HCT116 (cell line): ENCODE data around the gene C1QTNF9B. TPM values are rescaled to one million over a fixed set of nuclear protein-coding genes. Genes with fewer than 3 reads are reported as not detected.

ENCODE experiments used
- ATAC-seq: fragments of 200-7000 bp; cut with Tn5 transposase; 2 replicates; pipeline ENCODE4 v1.9.1; 2020; ENCODE audit warnings: mild to moderate bottlenecking, moderate library complexity
- BruUV-seq: library from RNA; stranded (reverse); fragments of 400-500 nt; replicated peaks from 2 replicates; lab custom pipeline; 2021; lab: Mats Ljungman, UMichigan
- CTCF ChIA-PET: fragments of 300-600 bp; sonication (Branson Sonifier 250); formaldehyde crosslinking; loops from one replicate; lab custom pipeline; 2021; ENCODE audit warnings: antibody characterized with exemption; lab: Charles Lee
- POLR2A ChIA-PET: fragments of 300-600, 350-600 bp; sonication (Branson Sonifier 250); formaldehyde crosslinking; loops from one replicate; lab custom pipeline; 2021; ENCODE audit warnings: antibody characterized with exemption; lab: Charles Lee
- RAD21 ChIA-PET, 2 experiments: fragments of 300-600 bp; sonication (Branson Sonifier 250); formaldehyde crosslinking; loops; one replicate each; lab custom pipeline; 2023; ENCODE audit warnings: low total read pairs in 2 of 2; ENCODE audit not compliant: uncharacterized antibody in 2 of 2, unreplicated experiment in 2 of 2, low non-redundant PET in 1 of 2; lab: Charles Lee
- DNase-seq: peaks from one replicate; pipeline ENCODE4 v3.0.0-alpha.2; 2010; ENCODE audit warnings: low read depth, low spot score
- H2AFZ ChIP-seq: fragments of 200-600 bp; shearing (Covaris generic), sonication (generic); 2 replicates; pipeline ENCODE4 v1.6.1; 2017; ENCODE audit warnings: low read depth, mixed run types, mixed read lengths, antibody characterized with exemption, low read length; ENCODE audit not compliant: poor library complexity, severe bottlenecking
- H3K27ac ChIP-seq: 2 replicates; pipeline ENCODE4 v1.5.1; 2012; ENCODE audit warnings: low read depth, low read length
- H3K27me3 ChIP-seq: fragments of 200-600 bp; sonication (generic); 2 replicates; pipeline ENCODE4 v1.6.1; 2016; ENCODE audit warnings: mixed run types, low read length, mixed read lengths; ENCODE audit not compliant: insufficient read depth
- H3K36me3 ChIP-seq, 2 experiments: fragments of 200-500 bp in 1 of 2; fragments of 200-600 bp in 1 of 2; sonication (Bioruptor generic) in 1 of 2; sonication (generic) in 1 of 2; 2 replicates each; pipeline versions ENCODE4 v1.5.1 to v1.6.1; 2014 to 2016; ENCODE audit warnings: low read length in 2 of 2, inconsistent platforms in 1 of 2, mixed read lengths in 1 of 2, mixed run types in 1 of 2; ENCODE audit not compliant: insufficient read depth in 2 of 2, control insufficient read depth in 1 of 2
- H3K4me1 ChIP-seq, 2 experiments: fragments of 200-600 bp in 1 of 2; sonication (generic) in 1 of 2; 2 replicates each; pipeline versions ENCODE4 v1.5.1 to v1.6.1; 2012 to 2017; ENCODE audit warnings: low read length in 2 of 2, inconsistent platforms in 1 of 2, mild to moderate bottlenecking in 1 of 2, mixed read lengths in 1 of 2, mixed run types in 1 of 2, moderate library complexity in 1 of 2; ENCODE audit not compliant: insufficient read depth in 2 of 2, control insufficient read depth in 1 of 2
- H3K4me2 ChIP-seq: fragments of 200-600 bp; sonication (generic); 2 replicates; pipeline ENCODE4 v1.6.1; 2017; ENCODE audit warnings: mixed run types, low read length, mixed read lengths
- H3K4me3 ChIP-seq, 2 experiments: fragments of 200-600 bp in 1 of 2; sonication (generic) in 1 of 2; replicated peaks in 1 of 2; 2 replicates each; pipeline ENCODE4 v1.5.1; 2011 to 2016; ENCODE audit warnings: low read length in 2 of 2, control low read depth in 1 of 2, low read depth in 1 of 2, mild to moderate bottlenecking in 1 of 2, mixed read lengths in 1 of 2, mixed run types in 1 of 2
- H3K79me2 ChIP-seq: fragments of 200-600 bp; sonication (generic); 2 replicates; pipeline ENCODE4 v1.6.1; 2017; ENCODE audit warnings: mild to moderate bottlenecking, mixed run types, low read length, moderate library complexity, mixed read lengths; ENCODE audit not compliant: insufficient read depth
- H3K9ac ChIP-seq: fragments of 200-600 bp; sonication (generic); 2 replicates; pipeline ENCODE4 v1.6.1; 2016; ENCODE audit warnings: low read length, mixed read lengths
- H3K9me2 ChIP-seq: fragments of 200-600 bp; sonication (generic), shearing (Covaris generic); 2 replicates; pipeline ENCODE4 v1.6.1; 2017; ENCODE audit warnings: mixed run types, mild to moderate bottlenecking, moderate library complexity; ENCODE audit not compliant: insufficient read depth
- H3K9me3 ChIP-seq, 2 experiments: fragments of 200-500 bp in 1 of 2; fragments of 200-600 bp in 1 of 2; sonication (Bioruptor generic) in 1 of 2; sonication (generic) in 1 of 2; 2 replicates each; pipeline ENCODE4 v1.6.1; 2014 to 2017; ENCODE audit warnings: low read length in 2 of 2, mixed read lengths in 2 of 2, inconsistent platforms in 1 of 2, low read depth in 1 of 2, mild to moderate bottlenecking in 1 of 2, mixed run types in 1 of 2, moderate library complexity in 1 of 2; ENCODE audit not compliant: control insufficient read depth in 1 of 2, insufficient read depth in 1 of 2
- H4K20me1 ChIP-seq: fragments of 200-600 bp; sonication (generic), shearing (Covaris generic); 2 replicates; pipeline ENCODE4 v1.6.1; 2017; ENCODE audit warnings: mixed run types, mild to moderate bottlenecking, moderate library complexity; ENCODE audit not compliant: insufficient read depth
- ATF3 ChIP-seq: IDR thresholded peaks from 2 replicates; pipeline ENCODE4 v1.6.1; 2012
- CBX3 ChIP-seq: IDR thresholded peaks from 2 replicates; pipeline ENCODE4 v1.6.1; 2012; ENCODE audit warnings: low read depth
- CEBPB ChIP-seq: IDR thresholded peaks from 2 replicates; pipeline ENCODE4 v1.6.1; 2012; ENCODE audit warnings: low read depth
- EGR1 ChIP-seq: IDR thresholded peaks from 2 replicates; pipeline ENCODE4 v1.6.1; 2012; ENCODE audit warnings: low read depth
- ELF1 ChIP-seq: IDR thresholded peaks from 2 replicates; pipeline ENCODE4 v1.6.1; 2012; ENCODE audit warnings: low read depth, borderline replicate concordance
- EZH2 ChIP-seq: fragments of 200-600 bp; sonication (generic); IDR thresholded peaks from 2 replicates; pipeline ENCODE4 v1.6.1; 2017; ENCODE audit warnings: antibody characterized with exemption, mixed run types
- FOSL1 ChIP-seq: IDR thresholded peaks from 2 replicates; pipeline ENCODE4 v1.6.1; 2012; ENCODE audit warnings: low read depth
- JUND ChIP-seq: IDR thresholded peaks from 2 replicates; pipeline ENCODE4 v1.6.1; 2012
- POLR2A ChIP-seq: IDR thresholded peaks from 2 replicates; pipeline ENCODE4 v1.7.0; 2011; ENCODE audit warnings: borderline replicate concordance; ENCODE audit not compliant: insufficient read depth, insufficient read length; ENCODE audit errors: extremely low read depth
- POLR2AphosphoS5 ChIP-seq: IDR thresholded peaks from 2 replicates; pipeline ENCODE4 v1.6.1; 2011; ENCODE audit warnings: mild to moderate bottlenecking, low read depth, low read length, moderate library complexity
- RAD21 ChIP-seq: IDR thresholded peaks from 2 replicates; pipeline ENCODE4 v1.6.1; 2012; ENCODE audit warnings: low read depth, mild to moderate bottlenecking
- SIN3A ChIP-seq: IDR thresholded peaks from 2 replicates; pipeline ENCODE4 v1.6.1; 2012; ENCODE audit warnings: low read depth
- SRF ChIP-seq: IDR thresholded peaks from 2 replicates; pipeline ENCODE4 v1.6.1; 2012; ENCODE audit warnings: low read depth
- TCF7L2 ChIP-seq: IDR thresholded peaks from 2 replicates; pipeline ENCODE4 v1.7.0; 2011; ENCODE audit warnings: borderline replicate concordance, inconsistent platforms; ENCODE audit not compliant: insufficient read depth, insufficient read length; ENCODE audit errors: extremely low read depth
- YY1 ChIP-seq: IDR thresholded peaks from 2 replicates; pipeline ENCODE4 v1.6.1; 2011; ENCODE audit warnings: low read length, low read depth, moderate library complexity, mild to moderate bottlenecking; ENCODE audit not compliant: insufficient replicate concordance; ENCODE audit errors: extremely low read depth
- ZBTB33 ChIP-seq: IDR thresholded peaks from 2 replicates; pipeline ENCODE4 v1.6.1; 2011; ENCODE audit warnings: mild to moderate bottlenecking, low read length, moderate library complexity; ENCODE audit not compliant: insufficient replicate concordance; ENCODE audit errors: extremely low read depth
- ZFX ChIP-seq: fragments of 450-650 bp; IDR thresholded peaks from 2 replicates; pipeline ENCODE4 v1.6.1; 2017
- intact Hi-C: fragments of 100-400 bp; cut with micrococcal nuclease; formaldehyde crosslinking; loops from 2 replicates; pipeline ENCODE4 v1.10.0; 2022
- total RNA-seq: library from RNA; stranded (reverse); gene quantifications from one replicate; pipeline ENCODE4 v1.2.1, GENCODE V29; 2021; ENCODE audit not compliant: unreplicated experiment
- TF ChIP-seq, protein P1 (sequence below): IDR thresholded peaks from 2 replicates; pipeline ENCODE4 v1.6.1; 2012; ENCODE audit warnings: low read depth
- TF ChIP-seq, protein P2 (sequence below), 3 experiments: fragments of 200-600 bp in 1 of 3; sonication (generic) in 1 of 3; IDR thresholded peaks in 2 of 3; conservative IDR thresholded peaks in 1 of 3; 2 replicates each; pipeline ENCODE4 v1.5.1; 2012 to 2017; ENCODE audit warnings: low read depth in 2 of 3, low read length in 2 of 3, antibody characterized with exemption in 1 of 3, borderline replicate concordance in 1 of 3, control low read depth in 1 of 3, mild to moderate bottlenecking in 1 of 3, mixed read lengths in 1 of 3, mixed run types in 1 of 3, moderate library complexity in 1 of 3; ENCODE audit not compliant: insufficient read depth in 1 of 3

C1QTNF9B gene
- total RNA-seq, 1 experiment from 2014 or later: not detected

DNA sequence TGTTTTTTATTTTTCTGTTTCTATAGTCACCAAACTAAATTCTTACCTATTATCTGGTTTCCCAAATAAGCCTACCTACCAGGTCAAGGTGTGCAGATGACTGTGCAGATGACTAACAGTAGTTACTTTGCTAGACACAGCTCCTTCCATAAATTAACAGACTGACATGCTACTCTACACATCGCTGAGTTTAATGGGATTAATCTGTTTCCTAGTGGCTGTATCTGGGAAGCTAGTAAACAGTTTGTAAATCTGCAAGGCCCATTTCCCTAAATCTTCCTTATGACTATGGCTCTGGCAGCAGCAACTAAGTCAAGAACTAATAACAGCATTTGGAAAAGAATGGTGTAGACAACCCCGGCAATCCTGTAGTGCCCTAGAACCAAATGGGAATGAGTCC, 36.0 kb downstream of the C1QTNF9B start:
- Histone ChIP-seq H3K9me3 (no peaks in the 10 kb centered on the region), H2AFZ (no peak overlapping the region), H3K9ac (no peak overlapping the region), H3K27ac (no peak overlapping the region), H3K4me1 (no peaks in the 10 kb centered on the region), H3K4me3 (no peak overlapping the region), H3K27me3 (no peaks in the 10 kb centered on the region), H3K4me2 (no peak overlapping the region), H4K20me1 (no peaks in the 10 kb centered on the region), H3K79me2 (no peaks in the 10 kb centered on the region), H3K36me3 (no peaks in the 10 kb centered on the region; a peak in 1 of 4 replicates), H3K9me2 (no peaks in the 10 kb centered on the region)
- POLR2A ChIA-PET: no interaction called here
- DNase-seq: no peak
- no peak for TF ChIP-seq ATF3
- TF ChIP-seq ELF1: no peak
- TF ChIP-seq SRF: no peak
- no peak for TF ChIP-seq RAD21
- no peak for TF ChIP-seq POLR2AphosphoS5
- no peak for TF ChIP-seq ZBTB33
- TF ChIP-seq SIN3A: no peak
- no peak for TF ChIP-seq TCF7L2
- TF ChIP-seq, protein P1, sequence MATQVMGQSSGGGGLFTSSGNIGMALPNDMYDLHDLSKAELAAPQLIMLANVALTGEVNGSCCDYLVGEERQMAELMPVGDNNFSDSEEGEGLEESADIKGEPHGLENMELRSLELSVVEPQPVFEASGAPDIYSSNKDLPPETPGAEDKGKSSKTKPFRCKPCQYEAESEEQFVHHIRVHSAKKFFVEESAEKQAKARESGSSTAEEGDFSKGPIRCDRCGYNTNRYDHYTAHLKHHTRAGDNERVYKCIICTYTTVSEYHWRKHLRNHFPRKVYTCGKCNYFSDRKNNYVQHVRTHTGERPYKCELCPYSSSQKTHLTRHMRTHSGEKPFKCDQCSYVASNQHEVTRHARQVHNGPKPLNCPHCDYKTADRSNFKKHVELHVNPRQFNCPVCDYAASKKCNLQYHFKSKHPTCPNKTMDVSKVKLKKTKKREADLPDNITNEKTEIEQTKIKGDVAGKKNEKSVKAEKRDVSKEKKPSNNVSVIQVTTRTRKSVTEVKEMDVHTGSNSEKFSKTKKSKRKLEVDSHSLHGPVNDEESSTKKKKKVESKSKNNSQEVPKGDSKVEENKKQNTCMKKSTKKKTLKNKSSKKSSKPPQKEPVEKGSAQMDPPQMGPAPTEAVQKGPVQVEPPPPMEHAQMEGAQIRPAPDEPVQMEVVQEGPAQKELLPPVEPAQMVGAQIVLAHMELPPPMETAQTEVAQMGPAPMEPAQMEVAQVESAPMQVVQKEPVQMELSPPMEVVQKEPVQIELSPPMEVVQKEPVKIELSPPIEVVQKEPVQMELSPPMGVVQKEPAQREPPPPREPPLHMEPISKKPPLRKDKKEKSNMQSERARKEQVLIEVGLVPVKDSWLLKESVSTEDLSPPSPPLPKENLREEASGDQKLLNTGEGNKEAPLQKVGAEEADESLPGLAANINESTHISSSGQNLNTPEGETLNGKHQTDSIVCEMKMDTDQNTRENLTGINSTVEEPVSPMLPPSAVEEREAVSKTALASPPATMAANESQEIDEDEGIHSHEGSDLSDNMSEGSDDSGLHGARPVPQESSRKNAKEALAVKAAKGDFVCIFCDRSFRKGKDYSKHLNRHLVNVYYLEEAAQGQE: no peak
- no peak for TF ChIP-seq JUND
- TF ChIP-seq EGR1: no peak
- TF ChIP-seq, protein P2, sequence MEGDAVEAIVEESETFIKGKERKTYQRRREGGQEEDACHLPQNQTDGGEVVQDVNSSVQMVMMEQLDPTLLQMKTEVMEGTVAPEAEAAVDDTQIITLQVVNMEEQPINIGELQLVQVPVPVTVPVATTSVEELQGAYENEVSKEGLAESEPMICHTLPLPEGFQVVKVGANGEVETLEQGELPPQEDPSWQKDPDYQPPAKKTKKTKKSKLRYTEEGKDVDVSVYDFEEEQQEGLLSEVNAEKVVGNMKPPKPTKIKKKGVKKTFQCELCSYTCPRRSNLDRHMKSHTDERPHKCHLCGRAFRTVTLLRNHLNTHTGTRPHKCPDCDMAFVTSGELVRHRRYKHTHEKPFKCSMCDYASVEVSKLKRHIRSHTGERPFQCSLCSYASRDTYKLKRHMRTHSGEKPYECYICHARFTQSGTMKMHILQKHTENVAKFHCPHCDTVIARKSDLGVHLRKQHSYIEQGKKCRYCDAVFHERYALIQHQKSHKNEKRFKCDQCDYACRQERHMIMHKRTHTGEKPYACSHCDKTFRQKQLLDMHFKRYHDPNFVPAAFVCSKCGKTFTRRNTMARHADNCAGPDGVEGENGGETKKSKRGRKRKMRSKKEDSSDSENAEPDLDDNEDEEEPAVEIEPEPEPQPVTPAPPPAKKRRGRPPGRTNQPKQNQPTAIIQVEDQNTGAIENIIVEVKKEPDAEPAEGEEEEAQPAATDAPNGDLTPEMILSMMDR (IDR thresholded peaks at IDR 0.05 in 2 of 3, conservative IDR thresholded peaks at IDR 0.05 in 1 of 3; ENCODE audit: borderline replicate concordance in 1 of 3, insufficient read depth in 1 of 3, low read depth in 2 of 3, low read length in 2 of 3): no peak
- no peak for TF ChIP-seq POLR2A
- no peak for TF ChIP-seq CBX3
- TF ChIP-seq FOSL1: no peak
- TF ChIP-seq YY1: no peak
- no peak for TF ChIP-seq ZFX
- TF ChIP-seq CEBPB: no peak
- TF ChIP-seq EZH2: no peak
- RAD21 ChIA-PET: interaction anchor here in 1 of 2 experiments (0.6 kb wide), 1 partner anchor 486 kb away, joined by 3 read pairs; no protein-coding TSS in a partner anchor
- no TSS peak for BruUV-seq
- CTCF ChIA-PET: no interaction called here
- intact Hi-C loops: no loop called here
- ATAC-seq: no peak
